Measurements from ENCODE around the gene NR6A1. TPM values are rescaled to one million over a fixed set of nuclear protein-coding genes. Genes with fewer than 3 reads are reported as not detected.

The NR6A1 gene
- total RNA-seq, 1 donor from 2014 or later: 1.2 TPM

DNA sequence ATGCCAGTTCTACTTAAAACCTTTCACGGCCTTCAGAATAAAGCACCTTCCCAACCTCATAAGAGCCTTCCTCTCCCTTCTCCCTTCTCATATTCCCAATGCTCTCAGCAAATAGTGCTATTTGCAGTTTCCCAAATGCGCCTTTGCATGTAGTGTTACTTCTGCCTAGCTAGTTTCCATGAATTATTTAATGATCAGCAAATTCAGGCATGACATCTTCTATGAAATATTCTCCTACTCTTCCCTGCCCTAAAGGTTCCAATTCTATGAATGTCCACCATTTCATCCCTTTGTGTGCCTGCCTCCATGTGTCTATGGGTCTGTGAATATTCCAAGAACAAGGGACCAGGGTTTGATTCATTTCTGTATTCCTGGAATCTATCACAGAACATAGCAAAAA lies 165.1 kb downstream of the NR6A1 start:
- TF ChIP-seq POLR2A (IDR thresholded peaks at IDR 0.05) (no peak), POLR2AphosphoS5 (IDR thresholded peaks at IDR 0.05; ENCODE audit: insufficient read depth in 1 of 2, low read depth in 1 of 2) (no peak)
- TF ChIP-seq, protein P1, sequence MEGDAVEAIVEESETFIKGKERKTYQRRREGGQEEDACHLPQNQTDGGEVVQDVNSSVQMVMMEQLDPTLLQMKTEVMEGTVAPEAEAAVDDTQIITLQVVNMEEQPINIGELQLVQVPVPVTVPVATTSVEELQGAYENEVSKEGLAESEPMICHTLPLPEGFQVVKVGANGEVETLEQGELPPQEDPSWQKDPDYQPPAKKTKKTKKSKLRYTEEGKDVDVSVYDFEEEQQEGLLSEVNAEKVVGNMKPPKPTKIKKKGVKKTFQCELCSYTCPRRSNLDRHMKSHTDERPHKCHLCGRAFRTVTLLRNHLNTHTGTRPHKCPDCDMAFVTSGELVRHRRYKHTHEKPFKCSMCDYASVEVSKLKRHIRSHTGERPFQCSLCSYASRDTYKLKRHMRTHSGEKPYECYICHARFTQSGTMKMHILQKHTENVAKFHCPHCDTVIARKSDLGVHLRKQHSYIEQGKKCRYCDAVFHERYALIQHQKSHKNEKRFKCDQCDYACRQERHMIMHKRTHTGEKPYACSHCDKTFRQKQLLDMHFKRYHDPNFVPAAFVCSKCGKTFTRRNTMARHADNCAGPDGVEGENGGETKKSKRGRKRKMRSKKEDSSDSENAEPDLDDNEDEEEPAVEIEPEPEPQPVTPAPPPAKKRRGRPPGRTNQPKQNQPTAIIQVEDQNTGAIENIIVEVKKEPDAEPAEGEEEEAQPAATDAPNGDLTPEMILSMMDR (IDR thresholded peaks at IDR 0.05): no peak
- no peak for DNase-seq (ENCODE audit: extremely low spot score in 2 of 2)
- H3K9me3 ChIP-seq: no peaks in the 10 kb centered on the region
- H3K27ac ChIP-seq: no peak overlapping the region
- no peak overlapping the region for H3K4me3 ChIP-seq
- intact Hi-C loops (cut with DNase I): no loop called here
- H3K27me3 ChIP-seq: no peaks in the 10 kb centered on the region
- H3K4me1 ChIP-seq: no peaks in the 10 kb centered on the region
- no peaks in the 10 kb centered on the region for H3K36me3 ChIP-seq

DNA sequence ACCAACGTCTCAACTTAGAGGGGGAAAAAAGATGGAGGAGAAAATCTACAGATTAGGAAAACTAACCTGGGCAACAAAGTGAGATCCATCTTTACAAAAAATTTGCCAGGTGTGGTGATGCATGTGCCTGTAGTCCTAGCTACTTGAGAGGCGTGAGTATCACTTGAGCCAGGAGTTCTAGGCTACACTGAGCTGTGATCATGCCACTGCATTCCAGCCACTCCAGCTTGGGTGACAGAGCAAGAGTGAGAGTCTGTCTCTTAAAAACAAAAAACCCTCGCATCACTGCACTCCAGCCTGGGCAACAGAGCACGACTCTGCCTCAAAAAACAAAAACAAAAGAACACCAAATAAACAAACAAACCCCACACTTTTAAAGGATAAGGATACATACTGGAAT lies 165.9 kb downstream of the NR6A1 start:
- no peak for DNase-seq (ENCODE audit: extremely low spot score in 2 of 2)
- intact Hi-C loops (cut with DNase I): no loop called here
- Histone ChIP-seq H3K9me3 (no peaks in the 10 kb centered on the region), H3K27me3 (no peaks in the 10 kb centered on the region), H3K4me3 (no peak overlapping the region), H3K36me3 (no peaks in the 10 kb centered on the region), H3K27ac (no peak overlapping the region), H3K4me1 (no peaks in the 10 kb centered on the region)
- TF ChIP-seq, protein P1 (IDR thresholded peaks at IDR 0.05): no peak
- no peak for TF ChIP-seq POLR2A (IDR thresholded peaks at IDR 0.05)
- TF ChIP-seq POLR2AphosphoS5 (IDR thresholded peaks at IDR 0.05; ENCODE audit: insufficient read depth in 1 of 2, low read depth in 1 of 2): no peak

DNA sequence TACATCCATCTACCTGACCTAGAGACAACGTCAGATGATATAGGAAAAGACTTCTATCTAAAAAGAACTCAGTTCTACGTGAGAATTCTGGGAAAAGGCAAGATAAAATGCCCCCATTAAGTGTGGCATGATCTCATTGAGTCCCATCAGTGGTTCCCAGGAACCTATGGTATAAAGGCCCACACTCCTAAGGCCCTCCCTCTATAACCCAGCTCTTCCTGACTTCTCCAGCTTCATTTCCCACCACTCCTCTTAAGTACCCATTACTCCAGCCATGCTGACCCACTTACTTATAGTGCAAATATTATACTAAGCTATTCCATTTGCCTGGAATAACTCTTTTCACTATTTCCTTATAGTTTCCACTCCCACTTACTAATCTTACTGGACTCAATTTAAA lies 168.5 kb downstream of the NR6A1 start:
- Histone ChIP-seq H3K4me3 (no peak overlapping the region), H3K27ac (no peak overlapping the region), H3K27me3 (no peaks in the 10 kb centered on the region), H3K4me1 (no peaks in the 10 kb centered on the region), H3K36me3 (no peaks in the 10 kb centered on the region), H3K9me3 (no peaks in the 10 kb centered on the region)
- intact Hi-C loops (cut with DNase I): no loop called here
- no peak for DNase-seq (ENCODE audit: extremely low spot score in 2 of 2)
- TF ChIP-seq POLR2AphosphoS5 (IDR thresholded peaks at IDR 0.05; ENCODE audit: insufficient read depth in 1 of 2, low read depth in 1 of 2): no peak
- TF ChIP-seq POLR2A (IDR thresholded peaks at IDR 0.05): no peak
- TF ChIP-seq, protein P1 (IDR thresholded peaks at IDR 0.05): no peak

DNA sequence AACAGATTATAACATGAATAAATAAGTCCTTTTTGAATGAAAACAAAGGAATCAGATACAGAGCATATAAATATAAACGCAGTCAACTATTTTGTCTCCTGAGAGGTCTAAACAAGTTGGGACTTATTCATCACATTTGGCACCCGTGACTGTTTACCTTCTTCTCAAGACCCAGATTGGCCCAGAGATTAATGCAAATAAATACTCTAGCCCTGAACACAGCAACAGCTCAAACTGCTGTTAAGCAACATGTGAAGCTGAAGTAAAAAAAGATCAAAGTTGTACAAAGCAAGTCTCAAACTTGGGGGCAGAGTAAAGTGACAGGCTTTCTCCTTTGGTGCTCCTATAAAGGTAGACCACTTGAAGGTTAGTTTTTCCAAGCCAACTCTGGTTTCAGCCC lies 168.9 kb downstream of the NR6A1 start:
- no peaks in the 10 kb centered on the region for H3K9me3 ChIP-seq
- H3K27ac ChIP-seq: no peak overlapping the region
- intact Hi-C loops (cut with DNase I): no loop called here
- TF ChIP-seq POLR2AphosphoS5 (IDR thresholded peaks at IDR 0.05; ENCODE audit: insufficient read depth in 1 of 2, low read depth in 1 of 2) (peak in 1 of 2 donors; percentile 63), POLR2A (IDR thresholded peaks at IDR 0.05) (no peak)
- TF ChIP-seq, protein P1 (IDR thresholded peaks at IDR 0.05): no peak
- no peaks in the 10 kb centered on the region for H3K4me1 ChIP-seq
- H3K36me3 ChIP-seq: no peaks in the 10 kb centered on the region
- H3K4me3 ChIP-seq: no peak overlapping the region
- no peak for DNase-seq (ENCODE audit: extremely low spot score in 2 of 2)
- no peaks in the 10 kb centered on the region for H3K27me3 ChIP-seq

DNA sequence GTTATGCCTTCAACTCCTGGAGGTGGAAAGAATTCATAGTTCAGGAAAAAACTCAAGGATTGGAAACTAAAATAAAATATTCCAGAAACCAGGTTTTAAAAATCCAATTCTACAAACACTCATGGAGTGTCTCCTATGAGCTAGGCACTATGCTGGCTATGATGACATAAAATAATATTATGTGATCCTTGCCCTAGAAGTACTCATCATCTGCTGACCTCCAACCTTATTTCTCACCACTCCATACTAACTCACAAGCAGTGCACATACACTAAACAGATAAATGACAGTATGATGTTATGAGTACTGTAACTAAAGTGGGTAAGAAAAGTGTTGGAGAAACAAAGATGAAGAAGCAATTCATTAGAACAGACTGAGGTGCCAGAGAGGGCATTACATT lies 170.7 kb downstream of the NR6A1 start:
- Histone ChIP-seq H3K36me3 (no peaks in the 10 kb centered on the region), H3K4me1 (no peaks in the 10 kb centered on the region), H3K27me3 (no peaks in the 10 kb centered on the region), H3K9me3 (no peaks in the 10 kb centered on the region), H3K27ac (no peak overlapping the region), H3K4me3 (no peak overlapping the region)
- TF ChIP-seq POLR2A (IDR thresholded peaks at IDR 0.05): no peak
- TF ChIP-seq, protein P1 (IDR thresholded peaks at IDR 0.05): no peak
- TF ChIP-seq POLR2AphosphoS5 (IDR thresholded peaks at IDR 0.05; ENCODE audit: insufficient read depth in 1 of 2, low read depth in 1 of 2): no peak
- no peak for DNase-seq (ENCODE audit: extremely low spot score in 2 of 2)
- intact Hi-C loops (cut with DNase I): no loop called here
